CD4-positive, alpha-beta T cell (primary cell): ENCODE results near the gene ELMO1. TPM values are rescaled to one million over a fixed set of nuclear protein-coding genes. Genes with fewer than 3 reads are reported as not detected.

Experiments
- ATAC-seq: fragments of 200-7000 bp; cut with Tn5 transposase; one replicate; pipeline ENCODE4 v1.10.0; 2022; ENCODE audit warnings: mild to moderate bottlenecking; ENCODE audit not compliant: poor library complexity
- CTCF ChIA-PET: fragments of 350-600 bp; sonication (Branson Sonifier 250); formaldehyde crosslinking; loops from one replicate; lab custom pipeline; 2021; ENCODE audit warnings: antibody characterized with exemption, inconsistent platforms; lab: Charles Lee
- POLR2A ChIA-PET: fragments of 350-600 bp; sonication (Branson Sonifier 250); formaldehyde crosslinking; loops from one replicate; lab custom pipeline; 2021; ENCODE audit warnings: antibody characterized with exemption, inconsistent platforms; lab: Charles Lee
- DNase-seq, 14 experiments: peaks; one replicate each; pipeline ENCODE4 v3.0.0-alpha.2; 2013 to 2020; ENCODE audit warnings: mixed read lengths in 2 of 14
- H3K27ac ChIP-seq, 2 donors: one replicate each; pipeline versions ENCODE4 v1.5.1 to v1.7.0; 2013; ENCODE audit warnings: low read length in 2 of 2, low read depth in 1 of 2, mild to moderate bottlenecking in 1 of 2
- H3K27me3 ChIP-seq, 2 experiments: 1 replicate in 1 of 2; 2 replicates in 1 of 2; pipeline versions ENCODE4 v1.6.1 to v1.7.0; 2013; ENCODE audit warnings: low read length in 2 of 2, control low read depth in 1 of 2, mild to moderate bottlenecking in 1 of 2, moderate library complexity in 1 of 2; ENCODE audit not compliant: insufficient read depth in 2 of 2, control insufficient read depth in 1 of 2
- H3K36me3 ChIP-seq: one replicate; pipeline ENCODE4 v1.6.1; 2013; ENCODE audit warnings: low read length, control low read depth; ENCODE audit not compliant: insufficient read depth
- H3K4me1 ChIP-seq: one replicate; pipeline ENCODE4 v1.6.1; 2013; ENCODE audit warnings: low read length, control low read depth; ENCODE audit not compliant: insufficient read depth
- H3K4me3 ChIP-seq: one replicate; pipeline ENCODE4 v1.5.1; 2013; ENCODE audit warnings: mild to moderate bottlenecking, low read length, moderate library complexity
- H3K9me3 ChIP-seq, 2 experiments: 1 replicate in 1 of 2; 2 replicates in 1 of 2; pipeline versions ENCODE4 v1.6.1 to v1.7.0; 2013; ENCODE audit warnings: low read length in 2 of 2, mild to moderate bottlenecking in 2 of 2, control low read depth in 1 of 2, moderate library complexity in 1 of 2; ENCODE audit not compliant: control insufficient read depth in 1 of 2, insufficient read depth in 1 of 2
- H3K27ac Mint-ChIP-seq: one replicate; pipeline ENCODE4 v1.8.0; 2020; ENCODE audit warnings: mixed read lengths
- H3K27me3 Mint-ChIP-seq: one replicate; pipeline ENCODE4 v1.8.0; 2021; ENCODE audit warnings: mixed read lengths
- H3K36me3 Mint-ChIP-seq: one replicate; pipeline ENCODE4 v1.8.0; 2021; ENCODE audit warnings: low read depth, mixed read lengths
- H3K4me1 Mint-ChIP-seq: one replicate; pipeline ENCODE4 v1.8.0; 2021; ENCODE audit warnings: low read depth, mixed read lengths
- H3K4me3 Mint-ChIP-seq: one replicate; pipeline ENCODE4 v1.8.0; 2020; ENCODE audit warnings: mild to moderate bottlenecking, mixed read lengths
- H3K9me3 Mint-ChIP-seq: one replicate; pipeline ENCODE4 v1.8.0; 2020; ENCODE audit warnings: mixed read lengths
- intact Hi-C, 2 experiments: fragments of 100-400 bp; cut with DNase I in 1 of 2; cut with micrococcal nuclease in 1 of 2; formaldehyde crosslinking; loops; one replicate each; pipeline versions ENCODE4 v1.15.1 to v1.9.0; 2023 to 2025; cut with DNase I, micrococcal nuclease
- total RNA-seq, 174 experiments: library from RNA in 2 of 174; stranded (reverse) in 2 of 174; gene quantifications; one replicate each; pipeline ENCODE4 v1.2.3 and lab custom pipeline; 2021 to 2026
- TF ChIP-seq, protein P1 (sequence below): fragments of 200-600 bp; IDR thresholded peaks from one replicate; pipeline ENCODE4 v1.8.0; 2022; ENCODE audit warnings: antibody characterized with exemption, mild to moderate bottlenecking

The ELMO1 gene
- total RNA-seq, 2 experiments from 2014 or later: 117 to 120 TPM

DNA sequence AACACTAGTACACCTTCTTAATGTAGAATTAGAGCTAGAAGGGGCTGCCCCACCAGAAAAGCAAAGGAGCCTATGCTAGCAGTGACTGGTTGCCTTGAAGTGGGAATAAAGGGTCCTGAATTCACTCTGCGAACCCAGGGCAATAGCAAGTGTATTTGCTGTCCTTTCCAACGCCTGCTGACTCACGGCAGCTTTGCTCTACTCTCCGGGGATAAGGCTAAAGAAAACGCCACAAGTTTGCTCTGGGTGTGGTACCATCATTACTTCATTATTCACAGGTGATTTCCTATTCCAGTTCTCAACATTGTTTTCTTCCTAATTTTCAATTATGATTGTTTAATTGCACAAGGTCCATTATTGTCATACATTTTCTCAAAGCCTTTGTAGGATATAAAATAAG lies 503.8 kb downstream of the ELMO1 start:
- intact Hi-C loops: no loop called here
- Mint-ChIP-seq H3K4me1 (peaks cover 62% of the 10 kb centered on the region), H3K9me3 (peaks cover 30% of the 10 kb centered on the region), H3K27ac (no peak overlapping the region), H3K36me3 (peaks cover 100% of the 10 kb centered on the region), H3K27me3 (no peaks in the 10 kb centered on the region), H3K4me3 (no peak overlapping the region)
- H3K9me3 ChIP-seq: peaks cover 16 to 55% of the 10 kb centered on the region in 2 experiments
- TF ChIP-seq, protein P1, sequence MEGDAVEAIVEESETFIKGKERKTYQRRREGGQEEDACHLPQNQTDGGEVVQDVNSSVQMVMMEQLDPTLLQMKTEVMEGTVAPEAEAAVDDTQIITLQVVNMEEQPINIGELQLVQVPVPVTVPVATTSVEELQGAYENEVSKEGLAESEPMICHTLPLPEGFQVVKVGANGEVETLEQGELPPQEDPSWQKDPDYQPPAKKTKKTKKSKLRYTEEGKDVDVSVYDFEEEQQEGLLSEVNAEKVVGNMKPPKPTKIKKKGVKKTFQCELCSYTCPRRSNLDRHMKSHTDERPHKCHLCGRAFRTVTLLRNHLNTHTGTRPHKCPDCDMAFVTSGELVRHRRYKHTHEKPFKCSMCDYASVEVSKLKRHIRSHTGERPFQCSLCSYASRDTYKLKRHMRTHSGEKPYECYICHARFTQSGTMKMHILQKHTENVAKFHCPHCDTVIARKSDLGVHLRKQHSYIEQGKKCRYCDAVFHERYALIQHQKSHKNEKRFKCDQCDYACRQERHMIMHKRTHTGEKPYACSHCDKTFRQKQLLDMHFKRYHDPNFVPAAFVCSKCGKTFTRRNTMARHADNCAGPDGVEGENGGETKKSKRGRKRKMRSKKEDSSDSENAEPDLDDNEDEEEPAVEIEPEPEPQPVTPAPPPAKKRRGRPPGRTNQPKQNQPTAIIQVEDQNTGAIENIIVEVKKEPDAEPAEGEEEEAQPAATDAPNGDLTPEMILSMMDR: no peak
- H3K4me1 ChIP-seq: peaks cover 5% of the 10 kb centered on the region
- H3K27ac ChIP-seq: no peak overlapping the region
- ChIA-PET POLR2A (interaction anchor here (1.3 kb wide), 1 partner anchor 25 kb away, joined by 3 read pairs; no protein-coding TSS in a partner anchor), CTCF (no interaction called here)
- ATAC-seq (no peak), DNase-seq (no peak)
- peaks cover 4% of the 10 kb centered on the region for H3K36me3 ChIP-seq
- H3K27me3 ChIP-seq: no peaks in the 10 kb centered on the region
- no peak overlapping the region for H3K4me3 ChIP-seq

DNA sequence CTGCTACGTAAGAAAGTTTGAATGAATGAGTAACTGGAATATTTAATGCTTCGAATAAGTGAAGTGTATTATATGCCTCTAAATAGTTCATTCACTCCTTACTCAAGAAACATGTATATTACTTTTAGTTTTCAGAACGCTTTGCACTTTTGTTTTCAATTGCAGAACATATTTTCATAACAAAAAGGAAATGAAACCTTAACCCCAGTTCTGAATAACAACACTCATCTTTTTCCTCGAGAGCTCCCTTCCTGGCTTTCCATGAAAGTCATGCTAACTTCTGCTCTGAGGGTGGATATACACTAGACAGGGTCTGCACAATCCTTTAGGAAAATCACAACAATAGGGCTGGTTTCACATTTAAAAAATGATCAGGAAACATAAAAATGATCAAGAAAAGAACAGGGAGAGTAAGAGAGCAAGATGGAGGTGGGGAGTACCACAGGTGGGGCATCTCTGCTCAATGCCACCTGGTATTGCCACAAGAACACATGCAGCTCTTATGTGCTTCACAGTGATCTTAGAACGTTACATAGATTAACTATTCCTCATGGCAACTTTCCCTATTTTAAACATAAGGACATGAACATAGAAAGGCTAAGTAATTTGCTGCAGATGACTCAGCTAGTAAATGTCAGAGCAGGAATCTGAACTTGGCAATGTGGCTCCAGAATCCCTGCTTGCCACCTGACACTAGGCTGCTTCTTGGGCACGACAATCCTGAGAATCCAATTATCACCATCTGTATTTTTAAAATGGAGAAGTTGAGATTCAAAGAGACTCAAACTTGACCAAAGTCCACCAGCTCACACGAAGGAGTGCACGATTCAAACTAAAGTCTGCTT lies 504.9 kb downstream of the ELMO1 start:
- Histone ChIP-seq H3K4me1 (peaks cover 10% of the 10 kb centered on the region), H3K36me3 (no peaks in the 10 kb centered on the region), H3K9me3 (peaks cover 19 to 65% of the 10 kb centered on the region in 2 experiments), H3K27me3 (no peaks in the 10 kb centered on the region), H3K27ac (no peak overlapping the region), H3K4me3 (no peak overlapping the region)
- CTCF ChIA-PET: no interaction called here
- Mint-ChIP-seq H3K27ac (peak overlapping the region; percentile 43), H3K27me3 (no peaks in the 10 kb centered on the region), H3K9me3 (peaks cover 24% of the 10 kb centered on the region), H3K4me3 (no peak overlapping the region), H3K36me3 (peaks cover 100% of the 10 kb centered on the region), H3K4me1 (peaks cover 66% of the 10 kb centered on the region)
- intact Hi-C loops: no loop called here
- DNase-seq (no peak), ATAC-seq (no peak)
- TF ChIP-seq, protein P1: no peak
- POLR2A ChIA-PET: interaction anchor here (1.3 kb wide), 1 partner anchor 26 kb away, joined by 3 read pairs; no protein-coding TSS in a partner anchor

DNA sequence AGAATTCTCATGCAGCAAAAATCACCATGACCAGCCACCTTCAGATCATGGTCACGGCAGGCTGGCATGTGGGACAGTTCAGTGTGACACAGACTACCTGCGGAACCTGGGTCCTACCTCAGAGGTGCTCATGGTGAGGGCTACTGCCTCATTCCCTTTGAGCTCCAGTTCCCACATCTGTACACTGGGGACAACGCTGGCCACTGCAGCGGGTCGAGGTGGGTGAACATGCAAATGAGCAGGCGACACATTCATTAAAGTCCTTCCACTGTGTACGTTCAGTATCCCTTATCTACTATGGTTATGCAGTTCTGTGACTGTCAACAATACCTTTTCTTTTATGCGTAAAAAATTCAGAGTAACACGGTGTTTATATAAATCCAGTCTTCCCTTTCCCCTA lies 505.7 kb downstream of the ELMO1 start:
- ATAC-seq (no peak), DNase-seq (no peak)
- Histone ChIP-seq H3K27ac (no peak overlapping the region), H3K27me3 (no peaks in the 10 kb centered on the region), H3K36me3 (peaks cover under 1% of the 10 kb centered on the region), H3K4me3 (no peak overlapping the region), H3K9me3 (peaks cover 20 to 74% of the 10 kb centered on the region in 2 experiments), H3K4me1 (peaks cover 11% of the 10 kb centered on the region)
- TF ChIP-seq, protein P1: no peak
- intact Hi-C loops: no loop called here
- H3K27me3 Mint-ChIP-seq: no peaks in the 10 kb centered on the region
- peaks cover 100% of the 10 kb centered on the region for H3K36me3 Mint-ChIP-seq
- CTCF ChIA-PET: no interaction called here
- H3K9me3 Mint-ChIP-seq: peaks cover 26% of the 10 kb centered on the region
- H3K4me3 Mint-ChIP-seq: no peak overlapping the region
- POLR2A ChIA-PET: no interaction called here
- peaks cover 75% of the 10 kb centered on the region for H3K4me1 Mint-ChIP-seq
- no peak overlapping the region for H3K27ac Mint-ChIP-seq
